Testis (tissue), 5 donors: ENCODE results near the gene QSOX1. TPM values are rescaled to one million over a fixed set of nuclear protein-coding genes. Genes with fewer than 3 reads are reported as not detected.
A peak's percentile ranks its signal among the peaks of the same experiment; 100 is the strongest.

Experiments
- DNase-seq: peaks from one replicate; pipeline ENCODE4 v3.0.0-alpha.2; 2019
- H3K27ac ChIP-seq, 2 donors: fragments of 200-600 bp; sonication (generic); one replicate each; pipeline ENCODE4 v1.5.1; 2019
- H3K27me3 ChIP-seq: fragments of 200-600 bp; sonication (generic); one replicate; pipeline ENCODE4 v1.5.1; 2019
- H3K36me3 ChIP-seq: fragments of 200-600 bp; sonication (generic); one replicate; pipeline ENCODE4 v1.5.1; 2017; ENCODE audit warnings: low read depth; ENCODE audit errors: missing control alignments
- H3K4me1 ChIP-seq: fragments of 200-600 bp; sonication (generic); one replicate; pipeline ENCODE4 v1.5.1; 2019
- H3K4me3 ChIP-seq, 2 donors: fragments of 200-600 bp; sonication (generic); one replicate each; pipeline ENCODE4 v1.5.1; 2017 to 2019
- H3K9me3 ChIP-seq: fragments of 200-600 bp; sonication (generic); one replicate; pipeline ENCODE4 v1.5.1; 2017
- POLR2A ChIP-seq: fragments of 450-650 bp; IDR thresholded peaks from one replicate; pipeline ENCODE4 v1.6.1; 2017; ENCODE audit warnings: antibody characterized with exemption, mild to moderate bottlenecking, moderate library complexity
- WGBS, 2 donors: methylation state at CpG; one replicate each; pipeline ENCODE4 v1.1.5; 2018; 5-methylcytosine and 5-hydroxymethylcytosine counted together
- intact Hi-C: fragments of 100-400 bp; cut with DNase I; formaldehyde crosslinking; loops from one replicate; pipeline ENCODE4 v1.15.1; 2023; ENCODE audit warnings: low total_unique reads
- long read RNA-seq, 2 donors: transcript quantifications; one replicate each; lab custom pipeline, GENCODE V29; 2026
- polyA plus RNA-seq: library from polyadenylated mRNA; stranded (reverse); fragments of 350-450 nt; fragmentation: Illumina TruSeq; extraction: RNeasy Lipid Tissue Mini Kit (QIAGEN cat#74804); gene quantifications from one replicate; pipeline ENCODE4 v1.2.3, GENCODE V29; 2014; ENCODE audit warnings: low read depth, low replicate concordance; ENCODE audit not compliant: insufficient read depth
- total RNA-seq, 2 donors: library from RNA; depleted of rRNA; stranded (reverse); fragments of >200 nt; gene quantifications; one replicate each; pipeline ENCODE4 v1.2.3, GENCODE V29; 2016
- TF ChIP-seq, protein P1 (sequence below), 3 experiments: fragments of 450-650 bp in 2 of 3; fragments of 200-600 bp in 1 of 3; sonication (generic) in 1 of 3; IDR thresholded peaks; one replicate each; pipeline ENCODE4 v1.5.1; 2016 to 2019; ENCODE audit warnings: antibody characterized with exemption in 3 of 3, mild to moderate bottlenecking in 2 of 3, moderate library complexity in 1 of 3

QSOX1 gene, protein sequence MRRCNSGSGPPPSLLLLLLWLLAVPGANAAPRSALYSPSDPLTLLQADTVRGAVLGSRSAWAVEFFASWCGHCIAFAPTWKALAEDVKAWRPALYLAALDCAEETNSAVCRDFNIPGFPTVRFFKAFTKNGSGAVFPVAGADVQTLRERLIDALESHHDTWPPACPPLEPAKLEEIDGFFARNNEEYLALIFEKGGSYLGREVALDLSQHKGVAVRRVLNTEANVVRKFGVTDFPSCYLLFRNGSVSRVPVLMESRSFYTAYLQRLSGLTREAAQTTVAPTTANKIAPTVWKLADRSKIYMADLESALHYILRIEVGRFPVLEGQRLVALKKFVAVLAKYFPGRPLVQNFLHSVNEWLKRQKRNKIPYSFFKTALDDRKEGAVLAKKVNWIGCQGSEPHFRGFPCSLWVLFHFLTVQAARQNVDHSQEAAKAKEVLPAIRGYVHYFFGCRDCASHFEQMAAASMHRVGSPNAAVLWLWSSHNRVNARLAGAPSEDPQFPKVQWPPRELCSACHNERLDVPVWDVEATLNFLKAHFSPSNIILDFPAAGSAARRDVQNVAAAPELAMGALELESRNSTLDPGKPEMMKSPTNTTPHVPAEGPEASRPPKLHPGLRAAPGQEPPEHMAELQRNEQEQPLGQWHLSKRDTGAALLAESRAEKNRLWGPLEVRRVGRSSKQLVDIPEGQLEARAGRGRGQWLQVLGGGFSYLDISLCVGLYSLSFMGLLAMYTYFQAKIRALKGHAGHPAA
- total RNA-seq (100 to 1,000 TPM; 566 to 691 TPM), polyA plus RNA-seq (285 TPM)
- long read RNA-seq, donor 1, full-length matches to known transcripts, result 37 of 50 reads
- long read RNA-seq, donor 1, partial matches to known transcripts, result 8 of 50 reads
- long read RNA-seq, donor 1, other reads (novel, unspliced or antisense), result 5 of 50 reads
- long read RNA-seq, donor 2, full-length matches to known transcripts, result 20 of 107 reads
- long read RNA-seq, donor 2, partial matches to known transcripts, result 87 of 107 reads
- long read RNA-seq, donor 2, other reads (novel, unspliced or antisense), result 0 of 107 reads

DNA sequence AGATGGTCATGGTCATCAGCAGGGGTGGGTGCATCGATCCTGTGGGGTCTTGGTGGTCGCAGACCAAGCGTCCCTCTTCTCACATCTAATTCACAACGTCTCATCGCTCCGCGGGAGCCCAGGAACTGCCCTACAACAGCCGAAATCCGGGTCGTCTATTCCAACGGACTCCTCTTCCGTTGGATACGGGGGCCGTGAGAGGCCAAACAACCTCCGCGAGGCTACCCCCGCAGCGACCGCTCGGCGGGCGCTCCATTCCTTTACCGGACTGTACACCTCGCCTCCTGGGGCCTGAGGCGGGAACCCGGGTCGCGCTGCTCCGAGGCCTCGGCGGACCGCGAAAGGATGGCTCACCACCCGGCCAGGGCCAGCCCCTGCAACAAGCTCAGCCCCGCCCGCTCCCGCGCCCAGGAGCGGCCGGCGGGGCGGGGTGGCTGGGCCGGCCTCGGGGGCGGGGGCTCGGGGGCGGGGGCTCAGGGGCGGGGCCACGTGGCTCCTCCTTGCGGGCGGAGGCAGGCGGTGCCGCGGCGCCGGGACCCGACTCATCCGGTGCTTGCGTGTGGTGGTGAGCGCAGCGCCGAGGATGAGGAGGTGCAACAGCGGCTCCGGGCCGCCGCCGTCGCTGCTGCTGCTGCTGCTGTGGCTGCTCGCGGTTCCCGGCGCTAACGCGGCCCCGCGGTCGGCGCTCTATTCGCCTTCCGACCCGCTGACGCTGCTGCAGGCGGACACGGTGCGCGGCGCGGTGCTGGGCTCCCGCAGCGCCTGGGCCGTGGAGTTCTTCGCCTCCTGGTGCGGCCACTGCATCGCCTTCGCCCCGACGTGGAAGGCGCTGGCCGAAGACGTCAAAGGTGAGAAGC lies at the start of gene QSOX1:
QSOX1 (plus strand) TSS at position 545 of the 857 bp plus-strand sequence; CDS start at position 584, 39 bp downstream.
- Histone ChIP-seq H3K27me3 (no peaks in the 10 kb centered on the region), H3K27ac (peak within 1 kb of the TSS; percentile 91 to 97), H3K4me3 (peak within 1 kb of the TSS; percentile 96 to 99), H3K36me3 (no peaks in the 10 kb centered on the region), H3K9me3 (no peaks in the 10 kb centered on the region), H3K4me1 (peaks cover 34% of the 10 kb centered on the region)
- TF ChIP-seq, protein P1, sequence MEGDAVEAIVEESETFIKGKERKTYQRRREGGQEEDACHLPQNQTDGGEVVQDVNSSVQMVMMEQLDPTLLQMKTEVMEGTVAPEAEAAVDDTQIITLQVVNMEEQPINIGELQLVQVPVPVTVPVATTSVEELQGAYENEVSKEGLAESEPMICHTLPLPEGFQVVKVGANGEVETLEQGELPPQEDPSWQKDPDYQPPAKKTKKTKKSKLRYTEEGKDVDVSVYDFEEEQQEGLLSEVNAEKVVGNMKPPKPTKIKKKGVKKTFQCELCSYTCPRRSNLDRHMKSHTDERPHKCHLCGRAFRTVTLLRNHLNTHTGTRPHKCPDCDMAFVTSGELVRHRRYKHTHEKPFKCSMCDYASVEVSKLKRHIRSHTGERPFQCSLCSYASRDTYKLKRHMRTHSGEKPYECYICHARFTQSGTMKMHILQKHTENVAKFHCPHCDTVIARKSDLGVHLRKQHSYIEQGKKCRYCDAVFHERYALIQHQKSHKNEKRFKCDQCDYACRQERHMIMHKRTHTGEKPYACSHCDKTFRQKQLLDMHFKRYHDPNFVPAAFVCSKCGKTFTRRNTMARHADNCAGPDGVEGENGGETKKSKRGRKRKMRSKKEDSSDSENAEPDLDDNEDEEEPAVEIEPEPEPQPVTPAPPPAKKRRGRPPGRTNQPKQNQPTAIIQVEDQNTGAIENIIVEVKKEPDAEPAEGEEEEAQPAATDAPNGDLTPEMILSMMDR (IDR thresholded peaks at IDR 0.05), result peak in 1 of 3 experiments; percentile 29
- peak; percentile 30 for TF ChIP-seq POLR2A
- DNase-seq, result peak; percentile 93
- intact Hi-C loops, result no loop called here
- 0 to 1% methylated on average over 11 to 90 of the region's 100 CpGs for WGBS, 2 donors

DNA sequence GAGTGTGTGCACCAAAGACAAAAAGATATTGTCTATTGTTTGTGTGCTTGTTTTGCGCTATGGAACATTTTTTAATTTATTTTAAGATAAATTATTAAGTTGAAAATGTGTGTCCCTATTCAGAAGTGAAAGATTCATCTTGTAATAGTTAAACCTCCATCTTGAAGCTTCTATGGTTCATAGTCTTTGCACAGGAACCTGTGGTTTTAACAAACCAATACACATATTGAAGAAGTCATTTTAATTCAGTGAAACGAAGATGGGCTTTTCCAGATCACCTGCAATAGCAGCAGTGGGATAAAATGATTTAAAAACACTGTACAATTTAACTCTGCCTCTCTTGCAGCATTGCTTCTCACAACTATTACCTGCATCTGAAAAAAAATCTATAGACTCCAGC lies 42.6 kb upstream of the QSOX1 start:
- no peak for DNase-seq
- 91 to 96% methylated on average over 2 of the region's 2 CpGs for WGBS, 2 donors
- H3K4me1 ChIP-seq, result peaks cover 24% of the 10 kb centered on the region
- peak overlapping the region in 1 of 2 donors; percentile 13 for H3K27ac ChIP-seq
- TF ChIP-seq, protein P1 (IDR thresholded peaks at IDR 0.05), result no peak
- TF ChIP-seq POLR2A, result no peak
- H3K9me3 ChIP-seq, result no peaks in the 10 kb centered on the region
- H3K36me3 ChIP-seq, result no peaks in the 10 kb centered on the region
- H3K4me3 ChIP-seq, result no peak overlapping the region
- intact Hi-C loops, result loop anchor here (10.0 kb wide), 1 partner anchor 63 kb away; no protein-coding TSS in a partner anchor
- no peaks in the 10 kb centered on the region for H3K27me3 ChIP-seq

DNA sequence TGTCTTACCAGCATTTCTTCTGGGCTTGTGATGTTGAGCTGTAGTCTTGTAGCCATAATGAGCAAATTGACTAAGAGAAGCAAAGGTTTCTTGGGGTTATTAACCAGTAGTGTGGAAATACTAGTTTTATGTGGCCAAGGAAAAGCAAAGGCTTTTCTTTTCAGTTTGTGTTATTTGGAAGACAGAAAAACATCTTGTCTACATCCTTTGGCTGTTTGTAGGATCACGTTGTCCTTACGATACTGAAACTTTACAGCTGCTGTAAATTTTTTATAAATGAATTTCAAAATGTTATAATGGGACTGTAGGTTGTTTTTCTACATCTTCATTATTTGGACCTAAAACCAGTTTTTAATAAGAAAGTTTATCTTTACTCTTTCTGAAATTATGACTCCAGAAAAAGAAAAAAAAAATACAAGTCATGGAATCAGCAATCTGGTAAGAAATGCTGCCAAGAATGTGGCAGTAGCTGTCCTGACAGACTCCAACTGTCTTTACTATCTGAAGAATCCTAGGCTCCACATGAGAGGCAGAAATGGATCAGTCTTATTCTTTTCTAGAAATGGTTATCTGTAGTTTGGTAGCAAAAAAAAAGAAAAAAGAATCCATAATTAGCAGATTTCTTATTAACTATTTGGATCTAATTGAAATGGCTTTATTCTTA lies 41.6 kb upstream of the QSOX1 start:
- Histone ChIP-seq H3K4me1 (peaks cover 34% of the 10 kb centered on the region), H3K27ac (peak overlapping the region; percentile 5 to 40), H3K9me3 (no peaks in the 10 kb centered on the region), H3K36me3 (no peaks in the 10 kb centered on the region), H3K27me3 (no peaks in the 10 kb centered on the region), H3K4me3 (no peak overlapping the region)
- intact Hi-C loops, result loop anchor here (10.0 kb wide), 1 partner anchor 62 kb away; no protein-coding TSS in a partner anchor
- TF ChIP-seq, protein P1 (IDR thresholded peaks at IDR 0.05), result no peak
- peak; percentile 50 for DNase-seq
- 39 to 53% methylated on average over 2 of the region's 2 CpGs for WGBS, 2 donors
